Stomach (tissue), 4 donors: Measurements from ENCODE around the gene CENATAC.

Source experiments
- CTCF ChIP-seq, 7 experiments: fragments of 450-650 bp in 4 of 7; fragments of 200-600 bp in 3 of 7; sonication (generic) in 3 of 7; IDR thresholded peaks; one replicate each; pipeline ENCODE4 v1.5.1; 2016 to 2019; ENCODE audit warnings: antibody characterized with exemption in 7 of 7, control low read depth in 2 of 7, mild to moderate bottlenecking in 1 of 7
- EP300 ChIP-seq: sonication (generic); formaldehyde crosslinking; IDR thresholded peaks from one replicate; pipeline ENCODE4 v1.6.1; 2017; ENCODE audit warnings: antibody characterized with exemption
- POLR2A ChIP-seq, 4 donors: fragments of 450-650 bp; IDR thresholded peaks; one replicate each; pipeline ENCODE4 v1.6.1; 2016; ENCODE audit warnings: antibody characterized with exemption in 4 of 4, control low read depth in 2 of 4, mild to moderate bottlenecking in 1 of 4, moderate library complexity in 1 of 4
- POLR2AphosphoS5 ChIP-seq, 3 donors: sonication (generic); formaldehyde crosslinking; IDR thresholded peaks; one replicate each; pipeline ENCODE4 v1.6.1; 2016; ENCODE audit warnings: antibody characterized with exemption in 3 of 3

GRCh38 chr11:119027561-119028345, 29.8 kb downstream of the CENATAC start:
- TF ChIP-seq EP300: no peak
- TF ChIP-seq POLR2AphosphoS5 (IDR thresholded peaks at IDR 0.05): no peak
- no peak for TF ChIP-seq POLR2A (IDR thresholded peaks at IDR 0.05)
- no peak for TF ChIP-seq CTCF (IDR thresholded peaks at IDR 0.05)
